Measurements from ENCODE around the gene KCNT2. TPM values are rescaled to one million over a fixed set of nuclear protein-coding genes. Genes with fewer than 3 reads are reported as not detected.
A peak's percentile ranks its signal among the peaks of the same experiment; 100 is the strongest.

Gene KCNT2
- total and polyA plus RNA-seq, 9 of the 15 experiments (the other 6 are each of a cell fraction or from before 2014, with no cell fraction given), result 0.13 to 0.73 (median 0.28) TPM

- in situ Hi-C loops (cut with MboI), result no loop called here
- no peak for FAIRE-seq
- no peaks in the 10 kb centered on the region for H3K36me3 ChIP-seq (ENCODE audit: control insufficient read depth, insufficient read depth, low read length)
- no peak overlapping the region for H3K27ac ChIP-seq (ENCODE audit: extremely low read depth, low read depth, low read length)
- no TSS peak for BruUV-seq (replicated peaks)
- no peaks in the 10 kb centered on the region for H4K20me1 ChIP-seq (replicated peaks; ENCODE audit: control insufficient read depth, insufficient read depth, low read length)
- no peak for ATAC-seq
- POLR2A ChIA-PET, result no interaction called here
- H3K4me2 ChIP-seq (ENCODE audit: insufficient read depth, low read length), result no peak overlapping the region
- H3K4me1 ChIP-seq (replicated peaks in 1 of 2; ENCODE audit: control insufficient read depth in 2 of 2, insufficient read depth in 2 of 2, low read length in 2 of 2), result no peaks in the 10 kb centered on the region
- no peaks in the 10 kb centered on the region for H3K79me2 ChIP-seq (ENCODE audit: control insufficient read depth, insufficient read depth, low read length)
- H3K27me3 ChIP-seq (ENCODE audit: control insufficient read depth in 2 of 2, insufficient read depth in 2 of 2, low read length in 2 of 2), result no peaks in the 10 kb centered on the region
- H3K4me3 ChIP-seq, result no peak overlapping the region
- 13% methylated on average over 1 of the region's 1 CpG for WGBS (ENCODE audit: insufficient coverage, low coverage, missing lambda C conversion rate)
- H3K9me3 ChIP-seq (replicated peaks; ENCODE audit: control insufficient read depth, insufficient read depth, low read depth, low read length), result no peaks in the 10 kb centered on the region
- no peak for TF ChIP-seq PCBP2 (IDR thresholded peaks at IDR 0.05; ENCODE audit: low read depth, low read length, poor library complexity, severe bottlenecking)
- TF ChIP-seq GABPB1 (CRISPR knock-in tag; IDR thresholded peaks at IDR 0.05), result no peak
- no peak for TF ChIP-seq SRSF3 (IDR thresholded peaks at IDR 0.05; ENCODE audit: insufficient read depth, low read length)
- TF ChIP-seq POLR3G (IDR thresholded peaks at IDR 0.05; ENCODE audit: extremely low read depth, insufficient read length, insufficient replicate concordance), result no peak
- TF ChIP-seq MYC (IDR thresholded peaks at IDR 0.05; ENCODE audit: low read depth, low read length), result no peak
- TF ChIP-seq MYC (CRISPR knock-in tag; IDR thresholded peaks at IDR 0.05; ENCODE audit: borderline replicate concordance, low read depth), result no peak
- TF ChIP-seq HNRNPH1 (optimal IDR thresholded peaks at IDR 0.05; ENCODE audit: low read depth, low read length), result peak; percentile 20
- TF ChIP-seq THRAP3 (IDR thresholded peaks at IDR 0.05; ENCODE audit: borderline replicate concordance), result no peak
- H2AFZ ChIP-seq (ENCODE audit: low read depth, low read length), result no peak overlapping the region
- DNase-seq (ENCODE audit: extremely low read depth in 1 of 4, low spot score in 3 of 4), result no peak
- no peaks in the 10 kb centered on the region for H3K9me1 ChIP-seq (ENCODE audit: control insufficient read depth, insufficient read depth, low read length)
- intact Hi-C loops (cut with micrococcal nuclease), result no loop called here
- no peak overlapping the region for H3K9ac ChIP-seq (ENCODE audit: insufficient read depth in 1 of 2, low read depth in 2 of 2, low read length in 2 of 2)
- CTCF ChIA-PET (ENCODE audit: low intra/inter-chr PET ratio), result no interaction called here
These were observed 143.7 kb downstream of the KCNT2 start for GRCh38 chr1:196464480-196464941.
